ENCODE measurements around the gene NEU2.

Gene NEU2

GRCh38 chr2:233021771-233022170 is 10.7 kb upstream of the NEU2 start:
- no peak overlapping the region for H3K9ac ChIP-seq (ENCODE audit: low read depth in 1 of 2, low read length in 2 of 2)
- peaks cover 3 to 14% of the 10 kb centered on the region in 2 donors for H3K4me1 ChIP-seq (ENCODE audit: control insufficient read depth in 2 of 2, insufficient read depth in 2 of 2, low read length in 2 of 2)
- H3K36me3 ChIP-seq (ENCODE audit: control insufficient read depth in 2 of 2, insufficient read depth in 2 of 2, low read length in 2 of 2), result no peaks in the 10 kb centered on the region
- no peak overlapping the region for H3K27ac ChIP-seq (ENCODE audit: low read depth in 2 of 2, low read length in 2 of 2)
- H3K9me3 ChIP-seq (ENCODE audit: control insufficient read depth in 2 of 2, low read length in 2 of 2), result no peaks in the 10 kb centered on the region
- H3K27me3 ChIP-seq (ENCODE audit: control insufficient read depth in 2 of 2, insufficient read depth in 2 of 2, low read length in 2 of 2), result no peaks in the 10 kb centered on the region
- no peak overlapping the region for H3K4me3 ChIP-seq (ENCODE audit: low read length in 2 of 2)

GRCh38 chr2:233022561-233022960 is 9.9 kb upstream of the NEU2 start:
- H3K27me3 ChIP-seq (ENCODE audit: control insufficient read depth in 2 of 2, insufficient read depth in 2 of 2, low read length in 2 of 2), result no peaks in the 10 kb centered on the region
- H3K4me3 ChIP-seq (ENCODE audit: low read length in 2 of 2), result no peak overlapping the region
- no peak overlapping the region for H3K27ac ChIP-seq (ENCODE audit: low read depth in 2 of 2, low read length in 2 of 2)
- no peak overlapping the region for H3K9ac ChIP-seq (ENCODE audit: low read depth in 1 of 2, low read length in 2 of 2)
- H3K36me3 ChIP-seq (ENCODE audit: control insufficient read depth in 2 of 2, insufficient read depth in 2 of 2, low read length in 2 of 2), result no peaks in the 10 kb centered on the region
- H3K4me1 ChIP-seq (ENCODE audit: control insufficient read depth in 2 of 2, insufficient read depth in 2 of 2, low read length in 2 of 2), result peaks cover 3 to 8% of the 10 kb centered on the region in 2 donors
- no peaks in the 10 kb centered on the region for H3K9me3 ChIP-seq (ENCODE audit: control insufficient read depth in 2 of 2, low read length in 2 of 2)

DNA sequence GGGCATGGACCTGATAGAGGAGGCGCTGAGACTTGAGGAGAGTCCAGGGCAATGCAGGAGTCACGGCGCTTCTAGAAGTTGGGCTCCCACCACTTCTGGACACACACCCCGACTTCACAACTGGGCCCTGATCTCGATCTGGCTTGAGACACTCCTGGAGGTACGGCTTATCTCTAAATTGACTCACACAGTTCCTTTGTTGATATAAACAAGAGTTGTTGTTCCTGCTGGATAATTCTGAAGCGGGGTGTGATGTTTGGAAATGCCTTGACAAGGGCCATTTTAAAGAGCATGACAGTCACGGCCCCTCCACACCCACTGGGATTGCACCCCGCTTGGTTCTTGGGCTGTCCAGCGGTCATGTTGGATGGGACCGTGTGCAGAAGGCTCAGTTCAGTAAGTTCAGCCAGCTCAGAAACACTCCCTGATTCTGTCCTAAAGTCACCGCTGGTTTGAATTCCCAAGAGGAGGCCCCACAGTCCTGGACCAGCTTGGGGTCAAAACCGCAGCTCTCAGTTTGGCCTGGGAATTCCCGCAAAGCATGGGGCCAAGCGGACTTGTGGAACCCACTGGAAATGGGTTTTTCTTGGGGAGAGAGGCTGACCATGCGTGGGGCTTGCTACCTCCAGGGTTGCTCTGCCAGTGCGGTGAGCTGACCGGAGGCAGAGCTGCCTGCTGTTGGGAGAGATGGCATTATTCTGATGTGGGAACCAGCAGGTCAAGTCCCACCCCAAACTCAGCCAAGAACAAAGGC is 9.3 kb upstream of the NEU2 start:
- no peak overlapping the region for H3K27ac ChIP-seq (ENCODE audit: low read depth in 2 of 2, low read length in 2 of 2)
- H3K4me3 ChIP-seq (ENCODE audit: low read length in 2 of 2), result no peak overlapping the region
- H3K9ac ChIP-seq (ENCODE audit: low read depth in 1 of 2, low read length in 2 of 2), result no peak overlapping the region
- no peaks in the 10 kb centered on the region for H3K9me3 ChIP-seq (ENCODE audit: control insufficient read depth in 2 of 2, low read length in 2 of 2)
- H3K4me1 ChIP-seq (ENCODE audit: control insufficient read depth in 2 of 2, insufficient read depth in 2 of 2, low read length in 2 of 2), result peaks cover 2% of the 10 kb centered on the region in 2 donors
- H3K36me3 ChIP-seq (ENCODE audit: control insufficient read depth in 2 of 2, insufficient read depth in 2 of 2, low read length in 2 of 2), result no peaks in the 10 kb centered on the region
- no peaks in the 10 kb centered on the region for H3K27me3 ChIP-seq (ENCODE audit: control insufficient read depth in 2 of 2, insufficient read depth in 2 of 2, low read length in 2 of 2)

- Histone ChIP-seq H3K4me3 (ENCODE audit: low read length in 2 of 2) (no peak overlapping the region), H3K4me1 (ENCODE audit: control insufficient read depth in 2 of 2, insufficient read depth in 2 of 2, low read length in 2 of 2) (no peaks in the 10 kb centered on the region), H3K9ac (ENCODE audit: low read depth in 1 of 2, low read length in 2 of 2) (no peak overlapping the region), H3K36me3 (ENCODE audit: control insufficient read depth in 2 of 2, insufficient read depth in 2 of 2, low read length in 2 of 2) (no peaks in the 10 kb centered on the region), H3K27me3 (ENCODE audit: control insufficient read depth in 2 of 2, insufficient read depth in 2 of 2, low read length in 2 of 2) (no peaks in the 10 kb centered on the region), H3K27ac (ENCODE audit: low read depth in 2 of 2, low read length in 2 of 2) (no peak overlapping the region), H3K9me3 (ENCODE audit: control insufficient read depth in 2 of 2, low read length in 2 of 2) (no peaks in the 10 kb centered on the region)
Observed at GRCh38 chr2:233023761-233024410, 8.6 kb upstream of the NEU2 start.

DNA sequence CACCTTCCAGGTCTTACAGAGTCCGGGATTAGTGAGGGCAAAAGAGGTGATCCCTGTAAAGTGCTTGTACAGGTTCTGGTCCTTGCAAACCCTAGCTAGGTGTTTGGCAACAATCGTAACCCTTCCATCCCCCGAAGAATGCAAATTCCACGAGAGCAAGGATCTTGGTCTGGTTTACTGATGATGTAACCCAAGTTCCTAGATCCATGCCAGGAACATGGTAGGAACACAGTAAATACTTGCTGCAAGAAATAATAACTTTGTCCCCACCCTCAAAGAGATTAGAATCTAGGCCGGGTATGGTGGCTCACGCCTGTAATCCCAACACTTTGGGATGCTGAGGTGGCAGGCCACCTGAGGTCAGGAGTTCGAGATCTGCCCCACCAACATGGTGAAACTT is 6.8 kb upstream of the NEU2 start:
- H3K4me1 ChIP-seq (ENCODE audit: control insufficient read depth in 2 of 2, insufficient read depth in 2 of 2, low read length in 2 of 2), result no peaks in the 10 kb centered on the region
- H3K9ac ChIP-seq (ENCODE audit: low read depth in 1 of 2, low read length in 2 of 2), result no peak overlapping the region
- H3K27me3 ChIP-seq (ENCODE audit: control insufficient read depth in 2 of 2, insufficient read depth in 2 of 2, low read length in 2 of 2), result no peaks in the 10 kb centered on the region
- H3K9me3 ChIP-seq (ENCODE audit: control insufficient read depth in 2 of 2, low read length in 2 of 2), result no peaks in the 10 kb centered on the region
- no peaks in the 10 kb centered on the region for H3K36me3 ChIP-seq (ENCODE audit: control insufficient read depth in 2 of 2, insufficient read depth in 2 of 2, low read length in 2 of 2)
- no peak overlapping the region for H3K27ac ChIP-seq (ENCODE audit: low read depth in 2 of 2, low read length in 2 of 2)
- H3K4me3 ChIP-seq (ENCODE audit: low read length in 2 of 2), result no peak overlapping the region

DNA sequence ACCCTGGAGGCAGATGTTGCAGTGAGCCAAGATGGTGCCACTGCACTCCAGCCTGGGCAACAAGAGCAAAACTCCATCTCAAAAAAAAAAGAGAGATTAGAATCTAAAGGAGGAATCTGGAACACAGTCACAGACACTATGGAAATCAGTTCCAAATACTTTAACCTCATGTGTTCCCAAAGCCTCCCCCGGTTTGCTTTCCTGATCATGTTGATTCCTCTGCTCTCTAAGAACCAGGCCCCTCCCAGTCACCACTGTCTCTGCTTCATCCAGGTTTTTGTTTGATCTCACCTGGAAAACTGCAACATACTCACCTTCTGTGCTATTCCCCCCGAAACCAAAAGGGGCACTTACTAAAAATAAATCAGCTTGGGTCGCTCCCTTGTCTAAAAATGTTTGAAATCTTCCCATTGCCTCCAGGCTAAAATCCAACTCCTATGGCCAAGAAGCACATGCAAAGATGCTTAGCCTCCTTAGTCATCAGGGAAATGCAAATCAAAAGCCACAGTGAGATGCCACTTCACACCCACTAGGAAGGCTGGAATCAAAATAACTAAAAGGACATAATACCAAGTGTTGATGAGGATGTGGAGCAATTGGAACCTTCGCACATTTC is 6.2 kb upstream of the NEU2 start:
- Histone ChIP-seq H3K9me3 (ENCODE audit: control insufficient read depth in 2 of 2, low read length in 2 of 2) (no peaks in the 10 kb centered on the region), H3K9ac (ENCODE audit: low read depth in 1 of 2, low read length in 2 of 2) (no peak overlapping the region), H3K27me3 (ENCODE audit: control insufficient read depth in 2 of 2, insufficient read depth in 2 of 2, low read length in 2 of 2) (no peaks in the 10 kb centered on the region), H3K36me3 (ENCODE audit: control insufficient read depth in 2 of 2, insufficient read depth in 2 of 2, low read length in 2 of 2) (no peaks in the 10 kb centered on the region), H3K4me1 (ENCODE audit: control insufficient read depth in 2 of 2, insufficient read depth in 2 of 2, low read length in 2 of 2) (no peaks in the 10 kb centered on the region), H3K4me3 (ENCODE audit: low read length in 2 of 2) (no peak overlapping the region), H3K27ac (ENCODE audit: low read depth in 2 of 2, low read length in 2 of 2) (no peak overlapping the region)

- Histone ChIP-seq H3K4me3 (ENCODE audit: low read length in 2 of 2) (no peak overlapping the region), H3K9me3 (ENCODE audit: control insufficient read depth in 2 of 2, low read length in 2 of 2) (no peaks in the 10 kb centered on the region), H3K27ac (ENCODE audit: low read depth in 2 of 2, low read length in 2 of 2) (no peak overlapping the region), H3K27me3 (ENCODE audit: control insufficient read depth in 2 of 2, insufficient read depth in 2 of 2, low read length in 2 of 2) (no peaks in the 10 kb centered on the region), H3K9ac (ENCODE audit: low read depth in 1 of 2, low read length in 2 of 2) (no peak overlapping the region), H3K4me1 (ENCODE audit: control insufficient read depth in 2 of 2, insufficient read depth in 2 of 2, low read length in 2 of 2) (no peaks in the 10 kb centered on the region), H3K36me3 (ENCODE audit: control insufficient read depth in 2 of 2, insufficient read depth in 2 of 2, low read length in 2 of 2) (no peaks in the 10 kb centered on the region)
Observed at GRCh38 chr2:233029321-233029720, 3.2 kb upstream of the NEU2 start.

- no peak overlapping the region for H3K9ac ChIP-seq (ENCODE audit: low read depth in 1 of 2, low read length in 2 of 2)
- H3K27ac ChIP-seq (ENCODE audit: low read depth in 2 of 2, low read length in 2 of 2), result no peak overlapping the region
- no peaks in the 10 kb centered on the region for H3K36me3 ChIP-seq (ENCODE audit: control insufficient read depth in 2 of 2, insufficient read depth in 2 of 2, low read length in 2 of 2)
Observed at GRCh38 chr2:233031556-233032500, 644 bp upstream of the NEU2 start.

GRCh38 chr2:233033672-233034071 is 1.2 kb downstream of the NEU2 start:
- Histone ChIP-seq H3K27ac (ENCODE audit: low read depth in 2 of 2, low read length in 2 of 2) (no peak overlapping the region), H3K36me3 (ENCODE audit: control insufficient read depth in 2 of 2, insufficient read depth in 2 of 2, low read length in 2 of 2) (no peaks in the 10 kb centered on the region)

More at GRCh38 chr2:233031556-233032500, 644 bp upstream of the NEU2 start:
- Histone ChIP-seq H3K9me3 (ENCODE audit: control insufficient read depth in 2 of 2, low read length in 2 of 2) (no peaks in the 10 kb centered on the region), H3K27me3 (ENCODE audit: control insufficient read depth in 2 of 2, insufficient read depth in 2 of 2, low read length in 2 of 2) (no peaks in the 10 kb centered on the region), H3K4me3 (ENCODE audit: low read length in 2 of 2) (no peak overlapping the region), H3K4me1 (ENCODE audit: control insufficient read depth in 2 of 2, insufficient read depth in 2 of 2, low read length in 2 of 2) (no peaks in the 10 kb centered on the region)

More at GRCh38 chr2:233033672-233034071, 1.2 kb downstream of the NEU2 start:
- no peaks in the 10 kb centered on the region for H3K27me3 ChIP-seq (ENCODE audit: control insufficient read depth in 2 of 2, insufficient read depth in 2 of 2, low read length in 2 of 2)
- H3K4me1 ChIP-seq (ENCODE audit: control insufficient read depth in 2 of 2, insufficient read depth in 2 of 2, low read length in 2 of 2), result no peaks in the 10 kb centered on the region
- H3K9me3 ChIP-seq (ENCODE audit: control insufficient read depth in 2 of 2, low read length in 2 of 2), result no peaks in the 10 kb centered on the region
- H3K4me3 ChIP-seq (ENCODE audit: low read length in 2 of 2), result no peak overlapping the region
- H3K9ac ChIP-seq (ENCODE audit: low read depth in 1 of 2, low read length in 2 of 2), result no peak overlapping the region
